ENCODE data around the gene PHLDA1.

Gene PHLDA1

DNA sequence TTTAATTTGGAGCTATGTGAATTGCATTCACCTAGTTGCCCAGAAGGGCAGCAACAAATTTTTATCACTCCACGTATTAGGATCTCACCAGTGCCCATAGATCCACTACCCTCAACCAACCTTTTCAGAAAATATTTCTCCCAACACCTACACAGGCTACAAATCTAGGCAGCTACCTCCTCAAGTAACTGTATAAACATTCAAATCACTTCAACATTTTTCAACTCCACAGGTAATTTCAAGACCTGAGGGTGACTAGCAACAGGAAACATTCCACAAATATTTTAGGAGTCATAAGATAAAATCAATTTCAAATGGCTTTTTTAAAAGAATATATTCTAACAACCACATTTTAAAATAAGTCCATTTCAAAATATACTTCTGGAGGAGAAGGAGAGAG is 12.9 kb downstream of the PHLDA1 start:
- 59 to 73% methylated on average over 1 of the region's 1 CpG for WGBS, 2 experiments
- Histone ChIP-seq H3K27me3 (ENCODE audit: control insufficient read depth, insufficient read depth, low read length, poor library complexity, severe bottlenecking) (no peaks in the 10 kb centered on the region), H3K9me3 (ENCODE audit: control insufficient read depth, low read length) (no peaks in the 10 kb centered on the region), H3K4me3 (ENCODE audit: insufficient read depth, low read depth, low read length) (no peak overlapping the region), H3K27ac (ENCODE audit: insufficient read depth, low read depth, low read length, poor library complexity, severe bottlenecking) (no peak overlapping the region), H3K36me3 (ENCODE audit: control insufficient read depth, insufficient read depth, low read length) (no peaks in the 10 kb centered on the region), H3K4me1 (ENCODE audit: control insufficient read depth, insufficient read depth, low read length) (peaks cover 9% of the 10 kb centered on the region)

DNA sequence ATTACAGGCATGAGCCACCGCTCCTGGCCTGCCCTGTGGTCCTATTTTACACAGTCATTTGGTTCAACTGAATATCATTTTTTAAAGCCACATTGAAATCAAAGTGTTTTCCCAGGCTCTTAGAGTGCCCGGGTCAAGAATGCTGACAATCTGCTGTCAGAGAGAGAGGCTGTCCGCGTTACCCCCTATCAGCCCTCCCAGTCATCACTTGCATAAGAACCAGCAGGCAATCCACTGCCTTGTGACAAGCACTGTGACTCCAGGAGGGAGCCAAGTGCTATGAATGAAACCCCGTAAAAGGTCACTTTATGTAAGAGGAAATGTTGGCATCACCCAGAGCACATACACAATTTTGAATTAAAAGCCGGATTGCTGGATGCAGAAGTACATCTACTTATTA is 13.5 kb downstream of the PHLDA1 start:
- Histone ChIP-seq H3K9me3 (ENCODE audit: control insufficient read depth, low read length) (no peaks in the 10 kb centered on the region), H3K4me1 (ENCODE audit: control insufficient read depth, insufficient read depth, low read length) (peaks cover 9% of the 10 kb centered on the region), H3K27me3 (ENCODE audit: control insufficient read depth, insufficient read depth, low read length, poor library complexity, severe bottlenecking) (no peaks in the 10 kb centered on the region), H3K4me3 (ENCODE audit: insufficient read depth, low read depth, low read length) (no peak overlapping the region), H3K36me3 (ENCODE audit: control insufficient read depth, insufficient read depth, low read length) (no peaks in the 10 kb centered on the region), H3K27ac (ENCODE audit: insufficient read depth, low read depth, low read length, poor library complexity, severe bottlenecking) (no peak overlapping the region)
- WGBS, 2 experiments = 26 to 27% methylated on average over 6 of the region's 6 CpGs

DNA sequence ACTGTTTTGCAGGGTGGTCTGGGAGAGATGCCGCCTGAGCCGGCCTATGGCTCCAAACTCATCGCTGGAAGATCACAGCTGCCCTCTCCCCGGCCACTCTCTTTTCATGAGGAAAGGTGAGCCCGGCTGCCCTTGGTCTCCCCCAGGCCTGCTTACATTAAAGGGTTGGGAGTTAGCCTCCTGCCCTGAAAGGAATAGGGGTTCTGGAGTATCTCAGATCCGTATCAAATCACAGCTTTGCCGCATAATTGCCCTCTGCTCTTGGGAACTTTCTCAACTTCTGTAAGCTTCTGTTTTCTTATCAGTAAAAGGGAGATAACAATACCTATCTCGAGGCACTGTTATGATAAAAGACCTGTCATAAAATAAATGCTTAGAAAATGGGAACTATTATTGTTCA is 17.6 kb downstream of the PHLDA1 start:
- no peak overlapping the region for H3K27ac ChIP-seq (ENCODE audit: insufficient read depth, low read depth, low read length, poor library complexity, severe bottlenecking)
- H3K27me3 ChIP-seq (ENCODE audit: control insufficient read depth, insufficient read depth, low read length, poor library complexity, severe bottlenecking) = no peaks in the 10 kb centered on the region
- peaks cover 9% of the 10 kb centered on the region for H3K4me1 ChIP-seq (ENCODE audit: control insufficient read depth, insufficient read depth, low read length)
- no peaks in the 10 kb centered on the region for H3K9me3 ChIP-seq (ENCODE audit: control insufficient read depth, low read length)
- H3K36me3 ChIP-seq (ENCODE audit: control insufficient read depth, insufficient read depth, low read length) = no peaks in the 10 kb centered on the region
- WGBS, 2 experiments = 92 to 93% methylated on average over 7 of the region's 8 CpGs
- no peak overlapping the region for H3K4me3 ChIP-seq (ENCODE audit: insufficient read depth, low read depth, low read length)

DNA sequence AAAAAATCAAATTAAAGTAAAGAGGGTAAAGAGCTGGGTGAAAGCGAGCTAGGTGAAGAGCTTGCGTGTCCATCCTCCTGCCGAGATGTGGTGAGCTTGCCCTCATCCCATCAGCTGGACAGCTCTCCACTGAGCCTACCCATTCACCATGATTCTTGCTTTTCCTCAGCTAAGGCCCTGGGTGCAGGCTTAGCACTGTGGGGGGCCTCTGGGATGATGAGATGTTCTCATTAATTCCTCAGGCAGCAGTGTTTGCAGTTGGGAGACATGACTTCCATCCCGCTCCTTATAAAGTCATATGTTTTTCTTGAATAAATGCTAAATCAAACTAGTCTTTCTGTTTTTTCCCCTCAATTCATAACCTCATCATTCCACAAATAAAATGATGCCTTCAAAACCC is 18.0 kb downstream of the PHLDA1 start:
- 88 to 97% methylated on average over 4 of the region's 4 CpGs for WGBS, 2 experiments
- no peak overlapping the region for H3K27ac ChIP-seq (ENCODE audit: insufficient read depth, low read depth, low read length, poor library complexity, severe bottlenecking)
- peaks cover 7% of the 10 kb centered on the region for H3K4me1 ChIP-seq (ENCODE audit: control insufficient read depth, insufficient read depth, low read length)
- no peak overlapping the region for H3K4me3 ChIP-seq (ENCODE audit: insufficient read depth, low read depth, low read length)
- H3K27me3 ChIP-seq (ENCODE audit: control insufficient read depth, insufficient read depth, low read length, poor library complexity, severe bottlenecking) = no peaks in the 10 kb centered on the region
- no peaks in the 10 kb centered on the region for H3K36me3 ChIP-seq (ENCODE audit: control insufficient read depth, insufficient read depth, low read length)
- no peaks in the 10 kb centered on the region for H3K9me3 ChIP-seq (ENCODE audit: control insufficient read depth, low read length)

DNA sequence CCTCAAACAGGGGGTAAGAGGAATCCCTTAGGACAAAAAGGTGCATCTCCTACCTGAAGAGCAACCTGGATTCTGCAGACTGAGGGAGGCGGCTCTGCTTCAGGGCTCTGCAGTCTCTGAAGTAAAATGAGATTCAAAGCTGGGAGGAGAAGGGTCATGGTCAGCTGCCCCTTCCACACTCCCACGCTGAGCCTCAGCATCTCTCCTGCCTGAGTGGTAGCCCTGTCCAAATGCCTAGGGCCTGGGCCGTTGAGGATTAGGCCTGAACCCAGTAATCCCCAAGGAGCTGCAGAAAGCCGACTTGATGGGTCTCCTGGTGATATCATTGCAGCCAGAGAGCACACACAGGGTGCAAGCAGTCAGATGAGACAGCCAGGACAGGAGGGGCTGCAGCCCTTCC is 18.9 kb downstream of the PHLDA1 start:
- H3K27me3 ChIP-seq (ENCODE audit: control insufficient read depth, insufficient read depth, low read length, poor library complexity, severe bottlenecking) = no peaks in the 10 kb centered on the region
- no peak overlapping the region for H3K4me3 ChIP-seq (ENCODE audit: insufficient read depth, low read depth, low read length)
- no peaks in the 10 kb centered on the region for H3K4me1 ChIP-seq (ENCODE audit: control insufficient read depth, insufficient read depth, low read length)
- no peak overlapping the region for H3K27ac ChIP-seq (ENCODE audit: insufficient read depth, low read depth, low read length, poor library complexity, severe bottlenecking)
- WGBS, 2 experiments = 93% methylated on average over 4 of the region's 4 CpGs
- no peaks in the 10 kb centered on the region for H3K36me3 ChIP-seq (ENCODE audit: control insufficient read depth, insufficient read depth, low read length)
- H3K9me3 ChIP-seq (ENCODE audit: control insufficient read depth, low read length) = no peaks in the 10 kb centered on the region

DNA sequence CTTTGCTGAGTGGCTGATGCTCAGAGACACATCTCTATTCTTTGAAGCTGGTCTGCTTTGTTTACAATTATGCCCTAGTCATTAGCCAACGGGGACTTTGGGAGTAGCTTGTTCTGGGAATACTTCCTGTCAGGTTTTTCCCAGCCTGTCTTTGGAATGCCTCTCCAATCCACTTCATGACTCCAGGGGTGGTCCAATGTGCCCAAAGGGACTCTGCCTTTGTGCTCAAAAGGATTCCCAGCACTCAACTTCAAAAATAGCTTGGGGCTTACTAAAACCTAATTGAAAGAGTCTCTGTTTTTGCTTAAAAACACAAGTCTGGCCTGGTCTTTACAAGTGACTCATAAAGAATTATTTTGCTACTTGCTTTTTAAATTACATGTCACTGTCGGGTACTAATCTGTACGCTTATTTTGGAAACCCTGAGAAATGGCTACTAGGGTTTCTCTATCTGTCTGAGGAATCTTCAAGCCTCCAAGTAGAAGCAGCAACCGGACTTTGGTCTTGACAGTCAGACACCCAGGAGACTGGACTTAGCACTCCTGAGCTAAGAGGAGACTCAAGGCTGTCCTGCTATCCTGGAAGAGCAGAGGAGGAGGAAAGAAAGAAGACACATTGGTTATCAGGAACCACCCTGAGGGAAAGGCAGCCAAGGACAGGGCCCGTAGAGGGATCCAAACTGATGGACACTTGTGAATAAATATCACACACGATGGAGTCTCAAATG is 20.7 kb downstream of the PHLDA1 start:
- H3K4me1 ChIP-seq (ENCODE audit: control insufficient read depth, insufficient read depth, low read length) = no peaks in the 10 kb centered on the region
- H3K36me3 ChIP-seq (ENCODE audit: control insufficient read depth, insufficient read depth, low read length) = no peaks in the 10 kb centered on the region
- no peaks in the 10 kb centered on the region for H3K27me3 ChIP-seq (ENCODE audit: control insufficient read depth, insufficient read depth, low read length, poor library complexity, severe bottlenecking)
- H3K4me3 ChIP-seq (ENCODE audit: insufficient read depth, low read depth, low read length) = no peak overlapping the region
- no peak overlapping the region for H3K27ac ChIP-seq (ENCODE audit: insufficient read depth, low read depth, low read length, poor library complexity, severe bottlenecking)
- H3K9me3 ChIP-seq (ENCODE audit: control insufficient read depth, low read length) = no peaks in the 10 kb centered on the region
- 88 to 93% methylated on average over 6 of the region's 6 CpGs for WGBS, 2 experiments

DNA sequence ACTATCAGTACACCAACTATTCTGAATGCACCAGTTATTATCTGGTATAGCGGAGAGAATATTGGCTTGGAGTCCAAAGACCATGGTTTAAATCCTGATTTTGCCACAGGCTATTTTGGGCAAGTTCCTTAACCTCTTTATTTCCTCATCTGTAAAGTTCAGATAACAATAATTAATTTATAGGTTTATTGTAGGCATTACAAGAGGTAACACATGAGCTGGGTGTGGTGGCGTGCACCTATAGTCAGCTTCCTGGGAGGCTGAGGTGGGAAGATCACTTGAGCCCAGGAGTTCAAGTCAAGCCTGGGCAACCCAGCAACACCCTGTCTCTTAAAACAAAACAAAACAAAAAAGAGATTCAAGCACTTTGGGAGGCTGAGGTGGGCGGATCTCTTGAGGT is 23.1 kb downstream of the PHLDA1 start:
- H3K4me3 ChIP-seq (ENCODE audit: insufficient read depth, low read depth, low read length) = no peak overlapping the region
- H3K27ac ChIP-seq (ENCODE audit: insufficient read depth, low read depth, low read length, poor library complexity, severe bottlenecking) = no peak overlapping the region
- no peaks in the 10 kb centered on the region for H3K36me3 ChIP-seq (ENCODE audit: control insufficient read depth, insufficient read depth, low read length)
- H3K4me1 ChIP-seq (ENCODE audit: control insufficient read depth, insufficient read depth, low read length) = no peaks in the 10 kb centered on the region
- no peaks in the 10 kb centered on the region for H3K9me3 ChIP-seq (ENCODE audit: control insufficient read depth, low read length)
- WGBS, 2 experiments = 96 to 97% methylated on average over 3 of the region's 3 CpGs
- H3K27me3 ChIP-seq (ENCODE audit: control insufficient read depth, insufficient read depth, low read length, poor library complexity, severe bottlenecking) = no peaks in the 10 kb centered on the region

DNA sequence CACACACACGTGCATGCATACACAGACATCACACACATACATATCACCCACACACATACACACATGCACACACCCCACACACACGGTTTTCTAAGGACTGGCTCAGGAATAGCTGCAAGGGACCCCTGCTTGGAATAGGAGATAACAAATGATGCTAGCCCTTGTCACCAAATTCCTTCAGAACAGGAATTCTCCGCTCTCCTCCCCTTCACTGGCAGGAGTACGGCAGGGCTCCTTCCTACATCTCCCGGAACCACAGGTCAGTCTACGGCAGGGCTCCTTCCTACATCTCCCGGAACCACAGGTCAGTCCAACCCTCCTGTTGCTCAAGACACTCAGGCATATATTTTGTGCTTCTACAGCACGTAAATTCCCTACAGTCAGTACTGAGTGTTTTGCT is 23.9 kb downstream of the PHLDA1 start:
- 61 to 65% methylated on average over 8 of the region's 8 CpGs for WGBS, 2 experiments
- H3K36me3 ChIP-seq (ENCODE audit: control insufficient read depth, insufficient read depth, low read length) = no peaks in the 10 kb centered on the region
- H3K4me3 ChIP-seq (ENCODE audit: insufficient read depth, low read depth, low read length) = no peak overlapping the region
- H3K27me3 ChIP-seq (ENCODE audit: control insufficient read depth, insufficient read depth, low read length, poor library complexity, severe bottlenecking) = no peaks in the 10 kb centered on the region
- no peak overlapping the region for H3K27ac ChIP-seq (ENCODE audit: insufficient read depth, low read depth, low read length, poor library complexity, severe bottlenecking)
- no peaks in the 10 kb centered on the region for H3K4me1 ChIP-seq (ENCODE audit: control insufficient read depth, insufficient read depth, low read length)
- no peaks in the 10 kb centered on the region for H3K9me3 ChIP-seq (ENCODE audit: control insufficient read depth, low read length)

DNA sequence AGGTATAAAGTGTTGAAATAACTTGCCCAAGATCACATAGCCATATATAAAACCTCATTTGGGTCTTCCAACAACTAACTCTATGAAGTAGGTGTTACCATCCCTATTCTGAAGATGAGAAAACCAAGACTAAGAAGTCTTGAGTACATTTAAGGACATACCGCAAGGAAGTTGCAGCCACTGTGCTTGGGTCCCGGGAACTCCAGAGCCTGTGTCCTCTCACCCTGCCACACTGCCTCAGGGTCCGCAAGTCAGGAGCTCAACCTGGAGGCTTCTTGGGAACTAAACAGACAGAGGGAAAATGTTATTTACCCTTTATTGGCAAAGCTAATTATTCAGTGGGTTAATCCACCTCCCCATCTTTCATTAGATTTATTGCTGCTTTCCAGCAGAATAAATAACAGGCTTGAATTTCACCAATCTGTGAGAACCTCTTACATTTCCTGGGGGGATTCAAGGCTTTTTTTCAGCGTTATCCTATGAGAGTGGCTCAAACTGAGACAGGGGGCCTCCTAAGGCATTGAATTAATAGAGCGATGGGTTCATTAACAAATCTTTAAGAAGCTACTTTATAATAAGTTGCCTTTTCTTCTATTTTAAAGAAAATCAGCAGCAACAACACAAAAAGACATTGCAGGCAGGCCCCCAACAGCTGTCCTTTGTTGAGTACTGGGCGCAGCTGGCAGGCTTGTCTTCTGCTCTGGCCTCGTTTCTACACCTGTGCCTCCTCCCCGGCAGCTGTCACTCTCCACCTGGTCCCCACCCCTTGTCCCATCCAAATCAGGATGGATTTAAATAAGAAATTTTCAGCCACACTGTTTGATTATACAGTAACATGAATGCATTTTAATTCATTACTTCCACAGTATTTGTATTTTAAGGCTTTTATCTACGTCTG is 25.3 kb downstream of the PHLDA1 start:
- no peaks in the 10 kb centered on the region for H3K4me1 ChIP-seq (ENCODE audit: control insufficient read depth, insufficient read depth, low read length)
- WGBS, 2 experiments = 62 to 72% methylated on average over 7 to 9 of the region's 9 CpGs
- H3K27ac ChIP-seq (ENCODE audit: insufficient read depth, low read depth, low read length, poor library complexity, severe bottlenecking) = no peak overlapping the region
- H3K36me3 ChIP-seq (ENCODE audit: control insufficient read depth, insufficient read depth, low read length) = no peaks in the 10 kb centered on the region
- H3K9me3 ChIP-seq (ENCODE audit: control insufficient read depth, low read length) = no peaks in the 10 kb centered on the region
- H3K4me3 ChIP-seq (ENCODE audit: insufficient read depth, low read depth, low read length) = no peak overlapping the region
- no peaks in the 10 kb centered on the region for H3K27me3 ChIP-seq (ENCODE audit: control insufficient read depth, insufficient read depth, low read length, poor library complexity, severe bottlenecking)

DNA sequence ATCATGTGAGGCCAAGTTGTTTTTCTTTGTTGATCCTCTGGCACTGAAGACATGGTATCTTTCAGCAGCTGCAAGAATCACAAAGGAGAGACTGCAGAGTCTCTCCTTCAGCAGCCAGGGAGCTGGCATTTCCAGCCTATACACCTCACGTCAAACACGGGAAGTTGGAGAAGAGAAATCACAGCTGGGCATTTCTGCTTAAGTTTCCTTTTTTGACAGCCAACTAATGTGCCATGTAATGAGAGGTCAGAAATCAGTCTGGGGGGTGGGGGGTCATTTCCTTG is 28.3 kb downstream of the PHLDA1 start:
- 73% methylated on average over 2 of the region's 2 CpGs for WGBS, 2 experiments
- Histone ChIP-seq H3K4me3 (ENCODE audit: insufficient read depth, low read depth, low read length) (no peak overlapping the region), H3K36me3 (ENCODE audit: control insufficient read depth, insufficient read depth, low read length) (no peaks in the 10 kb centered on the region), H3K4me1 (ENCODE audit: control insufficient read depth, insufficient read depth, low read length) (no peaks in the 10 kb centered on the region), H3K27me3 (ENCODE audit: control insufficient read depth, insufficient read depth, low read length, poor library complexity, severe bottlenecking) (no peaks in the 10 kb centered on the region), H3K9me3 (ENCODE audit: control insufficient read depth, low read length) (no peaks in the 10 kb centered on the region), H3K27ac (ENCODE audit: insufficient read depth, low read depth, low read length, poor library complexity, severe bottlenecking) (no peak overlapping the region)
